ENCODE measurements around the gene TPCN2.

DNA sequence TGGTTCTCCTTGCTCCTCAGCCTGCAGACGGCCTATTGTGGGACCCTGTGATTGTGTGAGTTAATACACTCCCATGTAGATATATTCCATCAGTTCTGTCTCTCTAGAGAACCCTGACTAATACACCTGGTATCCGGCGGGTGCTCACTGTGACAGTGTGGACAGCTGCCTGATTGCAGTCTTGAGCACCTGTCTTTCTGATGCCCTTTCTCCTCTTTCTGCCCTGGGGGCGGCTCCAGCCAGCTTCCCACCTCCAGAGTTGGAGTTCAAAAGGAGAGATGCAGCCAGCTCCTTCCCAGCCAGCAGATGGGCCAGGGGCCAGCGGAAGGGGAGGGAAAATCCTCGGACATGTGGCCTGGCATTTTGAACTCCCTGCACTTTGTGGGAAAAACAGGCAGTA lies 122.0 kb downstream of the TPCN2 start:
- no peak for TF ChIP-seq CTCF (IDR thresholded peaks at IDR 0.05)
- no peak for TF ChIP-seq POLR2A (IDR thresholded peaks at IDR 0.05)
